Measurements from ENCODE around the gene NPB.

Gene NPB

DNA sequence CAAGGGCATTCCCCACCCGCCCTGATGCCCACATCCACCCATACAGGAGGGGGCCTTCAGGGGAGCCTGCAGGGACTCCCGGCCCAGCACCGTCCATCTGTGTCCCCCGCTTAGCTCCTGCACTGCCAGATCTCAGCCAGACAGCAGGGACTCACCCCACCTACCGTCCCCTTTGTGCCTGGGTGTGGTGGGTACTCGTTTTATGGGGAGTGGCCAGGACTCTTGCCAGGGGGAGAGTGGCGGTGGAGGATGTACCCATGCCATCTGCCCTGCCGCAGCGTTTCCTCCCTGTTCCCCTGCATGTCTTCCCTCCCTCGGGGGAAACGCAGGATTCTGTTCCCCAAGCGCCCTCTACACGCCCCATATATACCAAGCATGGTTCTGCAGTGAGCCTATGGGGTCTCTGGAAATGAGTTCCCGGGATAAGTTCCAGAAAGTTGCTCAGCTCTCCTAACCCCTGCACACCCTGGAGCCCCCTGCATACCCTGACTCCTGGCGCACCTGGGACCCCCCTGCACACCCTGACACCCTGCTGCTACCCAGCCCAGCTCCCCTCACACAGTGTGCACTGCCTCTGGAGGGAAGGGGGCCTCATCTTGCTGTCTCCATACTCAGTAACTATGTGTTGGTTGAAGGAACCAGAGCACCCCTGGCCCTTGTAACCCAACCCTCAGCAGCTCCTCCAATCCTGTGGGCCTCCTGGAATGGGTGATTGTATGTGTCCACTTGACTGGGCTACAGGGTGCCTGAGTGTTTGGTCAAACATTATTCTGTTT is 29.7 kb downstream of the NPB start:
- no peak overlapping the region for H3K4me3 ChIP-seq (replicated peaks in 1 of 2; ENCODE audit: low read depth in 2 of 2, low read length in 2 of 2)
- TF ChIP-seq, protein P1, sequence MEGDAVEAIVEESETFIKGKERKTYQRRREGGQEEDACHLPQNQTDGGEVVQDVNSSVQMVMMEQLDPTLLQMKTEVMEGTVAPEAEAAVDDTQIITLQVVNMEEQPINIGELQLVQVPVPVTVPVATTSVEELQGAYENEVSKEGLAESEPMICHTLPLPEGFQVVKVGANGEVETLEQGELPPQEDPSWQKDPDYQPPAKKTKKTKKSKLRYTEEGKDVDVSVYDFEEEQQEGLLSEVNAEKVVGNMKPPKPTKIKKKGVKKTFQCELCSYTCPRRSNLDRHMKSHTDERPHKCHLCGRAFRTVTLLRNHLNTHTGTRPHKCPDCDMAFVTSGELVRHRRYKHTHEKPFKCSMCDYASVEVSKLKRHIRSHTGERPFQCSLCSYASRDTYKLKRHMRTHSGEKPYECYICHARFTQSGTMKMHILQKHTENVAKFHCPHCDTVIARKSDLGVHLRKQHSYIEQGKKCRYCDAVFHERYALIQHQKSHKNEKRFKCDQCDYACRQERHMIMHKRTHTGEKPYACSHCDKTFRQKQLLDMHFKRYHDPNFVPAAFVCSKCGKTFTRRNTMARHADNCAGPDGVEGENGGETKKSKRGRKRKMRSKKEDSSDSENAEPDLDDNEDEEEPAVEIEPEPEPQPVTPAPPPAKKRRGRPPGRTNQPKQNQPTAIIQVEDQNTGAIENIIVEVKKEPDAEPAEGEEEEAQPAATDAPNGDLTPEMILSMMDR (IDR thresholded peaks at IDR 0.05; ENCODE audit: low read depth, low read length) = no peak
- DNase-seq (ENCODE audit: low read depth in 2 of 2) = no peak

DNA sequence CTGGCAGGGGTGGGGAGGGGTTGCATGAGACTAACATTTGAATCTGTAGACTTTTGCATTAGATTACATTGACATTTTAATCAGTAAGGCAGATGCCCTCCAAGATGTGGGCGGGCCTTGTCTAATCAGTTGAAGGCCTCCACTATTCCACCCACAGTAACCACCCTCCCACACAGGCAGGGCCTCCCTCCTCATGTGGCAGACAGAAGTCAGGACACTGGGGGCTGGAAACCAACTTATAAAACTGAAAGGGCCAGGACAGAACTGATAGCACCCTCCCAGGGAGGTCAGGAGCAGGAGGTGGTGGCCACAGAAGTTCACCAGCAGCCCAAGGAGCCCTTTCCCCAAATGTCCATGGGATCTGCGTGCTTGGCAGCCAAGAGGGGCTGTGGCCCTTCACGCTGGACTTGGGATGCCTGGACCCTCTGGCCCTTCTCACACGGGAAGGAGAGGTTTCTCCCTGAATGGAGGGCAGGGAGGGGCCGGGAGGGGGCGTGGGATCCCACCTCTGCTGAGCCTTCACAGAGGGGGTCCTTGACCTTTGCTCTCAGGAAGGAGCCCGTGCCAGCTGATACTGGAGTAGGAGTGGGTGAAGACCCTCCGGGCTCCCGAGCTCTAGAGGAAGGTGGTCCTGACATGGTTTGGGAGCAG is 30.4 kb downstream of the NPB start:
- TF ChIP-seq, protein P1 (IDR thresholded peaks at IDR 0.05; ENCODE audit: low read depth, low read length) = no peak
- no peak for DNase-seq (ENCODE audit: low read depth in 2 of 2)
- H3K4me3 ChIP-seq (replicated peaks in 1 of 2; ENCODE audit: low read depth in 2 of 2, low read length in 2 of 2) = no peak overlapping the region

DNA sequence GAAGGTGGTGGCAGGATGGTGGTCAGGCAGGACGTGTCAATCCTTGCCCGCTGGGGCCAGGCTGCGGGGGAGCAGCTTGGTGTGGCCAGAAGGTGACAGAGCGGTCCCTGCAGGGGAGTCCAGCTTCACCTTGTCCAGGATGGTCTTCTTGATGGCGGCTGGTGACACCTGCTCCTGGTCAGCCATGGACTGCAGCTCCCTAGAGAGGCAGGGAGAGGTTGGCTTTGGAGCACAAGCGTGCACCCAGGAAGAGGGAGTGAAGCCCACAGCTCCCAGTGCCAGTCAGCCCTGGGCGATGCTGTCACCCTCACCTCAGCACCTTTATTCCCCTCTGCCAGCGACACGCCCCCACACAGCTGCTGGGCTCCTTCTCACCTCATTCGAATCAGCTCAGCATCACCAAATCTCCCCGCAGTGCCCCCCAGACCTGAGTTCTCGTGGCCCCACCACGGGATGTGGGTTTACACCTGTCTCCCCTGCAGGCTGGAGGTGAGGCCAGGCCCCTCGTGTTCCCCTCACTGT is 31.2 kb downstream of the NPB start:
- H3K4me3 ChIP-seq (replicated peaks in 1 of 2; ENCODE audit: low read depth in 2 of 2, low read length in 2 of 2) = no peak overlapping the region
- TF ChIP-seq, protein P1 (IDR thresholded peaks at IDR 0.05; ENCODE audit: low read depth, low read length) = no peak
- no peak for DNase-seq (ENCODE audit: low read depth in 2 of 2)

DNA sequence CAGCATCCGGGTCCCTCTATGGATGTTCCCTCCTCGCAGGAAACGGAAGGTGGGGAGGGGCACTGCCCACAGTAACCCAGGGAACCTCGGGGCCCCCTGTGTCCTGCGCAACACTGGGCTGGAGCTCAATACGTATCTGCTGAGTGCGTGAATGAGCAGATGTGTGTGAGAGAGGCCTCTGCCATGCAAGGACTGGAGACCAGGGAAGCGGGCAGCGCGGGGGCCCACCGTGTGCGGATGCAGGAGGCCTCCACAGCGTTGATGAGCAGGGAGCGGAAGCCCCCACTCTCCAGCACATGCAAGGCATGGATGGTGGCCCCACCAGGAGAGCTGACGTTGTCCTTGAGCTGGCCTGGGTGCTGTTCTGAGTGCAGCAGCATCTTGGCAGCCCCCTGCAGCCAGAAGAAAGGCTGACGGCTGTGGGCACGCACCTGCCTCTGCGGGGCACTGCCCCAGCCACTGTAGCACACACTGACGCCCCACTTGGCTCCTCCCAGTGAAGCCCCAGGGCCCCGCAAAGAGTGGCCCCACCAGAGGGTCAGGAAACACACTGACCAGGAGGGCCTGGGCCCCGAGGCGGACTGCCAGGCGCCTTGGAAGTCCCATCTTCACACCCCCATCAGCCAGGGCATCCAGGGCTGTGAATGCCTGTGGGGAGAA is 32.2 kb downstream of the NPB start:
- no peak overlapping the region for H3K4me3 ChIP-seq (replicated peaks in 1 of 2; ENCODE audit: low read depth in 2 of 2, low read length in 2 of 2)
- DNase-seq (ENCODE audit: low read depth in 2 of 2) = no peak
- TF ChIP-seq, protein P1 (IDR thresholded peaks at IDR 0.05; ENCODE audit: low read depth, low read length) = no peak

DNA sequence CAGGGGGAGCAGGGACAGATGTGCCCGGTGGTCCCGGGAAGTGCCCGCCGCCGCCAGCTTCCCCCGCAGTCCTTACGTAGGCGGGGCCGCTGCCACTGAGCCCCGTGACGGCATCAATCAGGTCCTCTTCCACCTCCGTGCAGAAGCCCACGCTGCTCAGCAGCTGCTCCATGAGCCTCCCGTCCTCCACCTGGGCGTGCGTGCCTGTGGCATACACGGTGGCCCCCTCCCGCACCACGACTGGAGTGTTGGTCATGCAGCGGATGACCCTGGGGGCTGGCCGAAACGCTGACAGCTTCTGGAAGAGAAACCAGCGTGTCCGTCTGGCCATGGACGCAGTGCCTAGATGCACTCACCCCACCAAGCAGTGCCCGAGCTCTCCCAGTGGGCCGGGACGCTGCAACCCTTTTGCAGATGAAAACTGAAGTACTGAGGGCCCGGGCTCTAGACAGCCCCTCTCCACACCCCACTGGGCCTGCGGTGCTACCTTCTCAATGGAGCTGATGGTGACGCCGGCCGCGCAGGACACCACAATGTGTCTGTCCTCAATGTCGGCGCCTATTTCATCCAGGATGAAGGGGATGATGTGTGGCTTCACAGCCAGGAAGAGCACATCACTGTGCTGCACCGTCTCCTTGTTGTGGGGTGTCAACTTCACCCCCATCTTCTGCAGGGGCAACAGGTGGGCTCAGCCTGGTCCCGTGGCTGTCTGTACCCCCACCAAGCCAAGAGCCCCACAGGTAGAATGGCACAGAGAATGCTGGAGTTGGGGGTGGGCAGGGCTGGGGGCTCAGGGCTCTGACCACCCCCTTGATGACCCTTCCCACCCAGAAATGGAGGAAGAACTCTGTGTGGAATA is 33.0 kb downstream of the NPB start:
- TF ChIP-seq, protein P1 (IDR thresholded peaks at IDR 0.05; ENCODE audit: low read depth, low read length) = no peak
- DNase-seq (ENCODE audit: low read depth in 2 of 2) = no peak
- H3K4me3 ChIP-seq (replicated peaks in 1 of 2; ENCODE audit: low read depth in 2 of 2, low read length in 2 of 2) = peak overlapping the region in 1 of 2 donors; percentile 27

DNA sequence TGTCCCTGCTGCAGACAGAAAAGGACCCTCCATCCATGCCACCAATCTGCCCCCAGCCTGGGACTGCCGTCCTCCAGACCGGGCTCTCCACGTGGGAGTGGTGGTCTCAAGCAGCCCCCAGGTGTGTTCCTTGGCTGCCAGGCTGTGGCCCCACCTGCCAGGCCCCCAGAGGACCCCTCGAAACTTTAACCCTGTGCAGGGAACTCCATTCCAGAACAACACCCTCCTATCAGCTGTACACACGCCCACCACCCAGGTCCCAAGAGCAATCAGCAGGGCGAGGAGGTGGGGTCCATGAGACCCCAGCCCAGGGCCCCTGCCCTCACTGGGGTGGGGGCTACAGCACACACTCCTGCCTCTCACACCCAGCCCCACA is 33.7 kb downstream of the NPB start:
- DNase-seq (ENCODE audit: low read depth in 2 of 2) = no peak
- H3K4me3 ChIP-seq (replicated peaks in 1 of 2; ENCODE audit: low read depth in 2 of 2, low read length in 2 of 2) = peak overlapping the region in 1 of 2 donors; percentile 27
- TF ChIP-seq, protein P1 (IDR thresholded peaks at IDR 0.05; ENCODE audit: low read depth, low read length) = no peak

Measured in cardiac fibroblast (primary cell).